Tongue (tissue), 2 donors: Measurements from ENCODE around the gene PUM1. TPM values are rescaled to one million over a fixed set of nuclear protein-coding genes. Genes with fewer than 3 reads are reported as not detected.
"Not testable (repeated sequence)": the region's sequence is repeated elsewhere in the genome, so short reads cannot be mapped to it uniquely, and the experiment has no call there.

Experiments used
- DNase-seq: peaks from one replicate; pipeline ENCODE4 v3.0.0-alpha.2; 2015
- total RNA-seq: library from RNA; depleted of rRNA; stranded (reverse); fragments of >200 nt; gene quantifications from one replicate; pipeline ENCODE4 v1.2.3, GENCODE V29; 2014

The PUM1 gene, protein sequence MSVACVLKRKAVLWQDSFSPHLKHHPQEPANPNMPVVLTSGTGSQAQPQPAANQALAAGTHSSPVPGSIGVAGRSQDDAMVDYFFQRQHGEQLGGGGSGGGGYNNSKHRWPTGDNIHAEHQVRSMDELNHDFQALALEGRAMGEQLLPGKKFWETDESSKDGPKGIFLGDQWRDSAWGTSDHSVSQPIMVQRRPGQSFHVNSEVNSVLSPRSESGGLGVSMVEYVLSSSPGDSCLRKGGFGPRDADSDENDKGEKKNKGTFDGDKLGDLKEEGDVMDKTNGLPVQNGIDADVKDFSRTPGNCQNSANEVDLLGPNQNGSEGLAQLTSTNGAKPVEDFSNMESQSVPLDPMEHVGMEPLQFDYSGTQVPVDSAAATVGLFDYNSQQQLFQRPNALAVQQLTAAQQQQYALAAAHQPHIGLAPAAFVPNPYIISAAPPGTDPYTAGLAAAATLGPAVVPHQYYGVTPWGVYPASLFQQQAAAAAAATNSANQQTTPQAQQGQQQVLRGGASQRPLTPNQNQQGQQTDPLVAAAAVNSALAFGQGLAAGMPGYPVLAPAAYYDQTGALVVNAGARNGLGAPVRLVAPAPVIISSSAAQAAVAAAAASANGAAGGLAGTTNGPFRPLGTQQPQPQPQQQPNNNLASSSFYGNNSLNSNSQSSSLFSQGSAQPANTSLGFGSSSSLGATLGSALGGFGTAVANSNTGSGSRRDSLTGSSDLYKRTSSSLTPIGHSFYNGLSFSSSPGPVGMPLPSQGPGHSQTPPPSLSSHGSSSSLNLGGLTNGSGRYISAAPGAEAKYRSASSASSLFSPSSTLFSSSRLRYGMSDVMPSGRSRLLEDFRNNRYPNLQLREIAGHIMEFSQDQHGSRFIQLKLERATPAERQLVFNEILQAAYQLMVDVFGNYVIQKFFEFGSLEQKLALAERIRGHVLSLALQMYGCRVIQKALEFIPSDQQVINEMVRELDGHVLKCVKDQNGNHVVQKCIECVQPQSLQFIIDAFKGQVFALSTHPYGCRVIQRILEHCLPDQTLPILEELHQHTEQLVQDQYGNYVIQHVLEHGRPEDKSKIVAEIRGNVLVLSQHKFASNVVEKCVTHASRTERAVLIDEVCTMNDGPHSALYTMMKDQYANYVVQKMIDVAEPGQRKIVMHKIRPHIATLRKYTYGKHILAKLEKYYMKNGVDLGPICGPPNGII
- 89.8 TPM for total RNA-seq

DNA sequence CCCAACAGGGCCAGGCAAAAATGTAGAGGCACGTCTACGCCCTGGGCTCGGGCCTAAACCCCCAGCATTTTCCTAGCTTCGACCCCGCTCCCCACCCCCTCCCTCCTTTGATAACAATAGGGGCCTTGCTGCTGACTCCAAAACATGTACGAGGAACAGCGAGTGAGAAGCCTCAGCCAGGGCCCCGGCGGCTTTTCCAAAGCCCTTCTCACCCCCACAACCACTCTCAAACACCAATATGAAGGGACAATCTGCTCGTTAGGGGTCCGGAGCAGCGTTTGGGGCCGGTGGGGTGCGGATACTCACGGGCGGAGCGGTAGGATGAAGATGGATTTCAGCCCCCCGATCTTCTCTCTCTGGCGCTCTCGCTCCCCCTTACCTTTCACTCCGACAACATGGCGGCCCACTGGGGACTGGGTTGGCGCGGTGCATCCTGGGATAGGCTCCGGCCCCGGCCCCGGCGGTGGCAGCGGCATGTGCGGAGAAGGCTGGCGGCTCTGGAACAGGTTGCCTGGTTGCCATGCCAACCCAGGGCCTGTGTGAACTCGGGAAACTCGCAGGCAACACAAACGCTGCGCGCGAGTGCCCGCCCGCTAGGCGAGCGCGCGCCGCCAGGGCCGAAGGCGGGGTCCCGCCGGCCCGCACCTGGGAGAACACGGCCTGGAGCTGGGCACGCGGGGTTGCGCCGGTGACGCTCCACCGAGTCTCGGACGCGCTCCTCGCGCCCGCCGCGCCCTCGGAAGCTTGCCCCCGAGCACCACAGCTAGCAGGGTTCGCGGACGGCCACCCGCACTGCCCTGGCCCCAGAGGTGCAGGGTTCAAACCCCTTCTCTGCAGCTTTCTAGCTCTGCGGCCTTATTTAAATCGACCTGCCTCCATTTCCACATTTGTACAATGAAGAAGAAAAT is at the start of gene PUM1:
Gene PUM1 (minus strand): TSS at position 408 of the 908 bp plus-strand sequence. CDS start 6,151 bp downstream, outside the sequence.
- peak; percentile 98 for DNase-seq

DNA sequence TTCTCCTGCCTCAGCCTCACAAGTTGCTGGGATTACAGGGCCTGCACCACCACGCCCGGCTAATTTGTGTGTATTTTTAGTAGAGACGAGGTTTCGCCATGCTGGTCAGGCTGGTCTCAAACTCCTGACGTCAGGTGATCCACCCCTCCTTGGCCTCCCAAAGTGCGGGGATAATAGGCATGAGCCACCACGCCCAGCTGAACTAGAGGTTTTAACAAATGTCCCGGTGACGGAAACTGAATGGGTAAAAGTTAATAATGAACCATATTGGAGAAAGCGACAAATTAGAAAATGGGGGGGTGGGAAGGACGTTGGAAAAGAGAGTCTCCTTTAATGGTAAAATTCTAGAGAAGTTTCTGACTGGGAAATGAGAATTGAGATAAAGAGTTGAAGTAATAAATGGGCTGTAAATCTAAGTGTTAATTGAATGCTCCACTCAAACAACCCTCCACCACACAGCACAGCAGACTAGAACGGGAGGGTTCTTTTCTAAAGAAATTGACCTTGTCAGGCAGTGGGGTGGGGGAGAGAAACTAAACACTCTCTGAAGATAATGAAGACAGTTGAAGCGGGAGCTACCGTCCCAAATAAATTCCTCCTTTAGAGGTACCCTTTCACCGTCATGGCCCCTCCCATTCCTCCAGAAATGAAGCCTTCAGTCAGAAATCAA is 46.9 kb upstream of the PUM1 start:
- DNase-seq: no peak

GRCh38 chr1:31111290-31111951 is 45.9 kb upstream of the PUM1 start:
- DNase-seq: no peak

- no peak for DNase-seq
Measured at GRCh38 chr1:31110846-31111245, 45.3 kb upstream of the PUM1 start.

GRCh38 chr1:31108861-31109260 is 43.3 kb upstream of the PUM1 start:
- no peak for DNase-seq

DNA sequence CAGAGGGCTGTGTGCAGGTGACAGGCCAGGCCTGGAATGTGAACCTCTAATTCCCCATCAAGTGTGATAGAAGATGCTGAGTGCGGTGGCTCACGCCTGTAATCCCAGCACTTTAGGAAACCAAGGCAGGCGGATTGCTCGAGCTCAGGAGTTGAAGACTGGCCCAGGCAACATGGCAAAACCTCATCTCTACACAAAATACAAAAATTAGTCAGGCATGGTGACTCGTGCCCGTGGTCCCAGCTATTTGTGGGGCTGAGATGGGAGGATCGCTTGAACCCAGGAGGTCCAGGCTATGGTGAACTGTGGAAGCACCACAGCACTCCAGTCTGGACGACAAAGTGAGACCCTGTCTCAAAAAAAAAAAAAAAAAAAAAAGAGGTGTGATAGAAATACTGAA is 40.1 kb upstream of the PUM1 start:
- DNase-seq: no peak

DNA sequence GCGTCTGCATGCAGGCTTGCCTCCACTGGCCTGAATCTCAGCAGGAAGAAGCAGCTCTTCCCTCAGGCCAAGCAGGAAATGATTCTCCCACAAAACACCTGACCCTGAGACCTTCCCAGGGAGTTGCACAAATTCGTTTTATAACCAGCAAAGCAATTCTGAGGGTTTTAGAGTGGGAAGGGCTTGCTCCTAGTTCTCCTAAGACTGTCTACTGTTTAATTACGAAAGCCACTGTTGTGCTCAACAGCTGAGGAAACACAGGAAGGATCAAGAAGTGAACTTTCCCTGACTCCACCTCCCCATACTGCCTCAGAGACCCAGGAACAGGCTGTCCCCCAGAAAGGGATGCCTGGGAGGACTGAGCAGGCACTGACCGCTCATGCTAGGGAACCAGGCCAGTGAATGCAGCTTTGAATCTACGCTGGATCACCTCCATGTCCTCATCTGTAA is 37.0 kb upstream of the PUM1 start:
- DNase-seq: no peak

GRCh38 chr1:31101147-31101502 is 35.6 kb upstream of the PUM1 start:
- DNase-seq: peak; percentile 15

DNA sequence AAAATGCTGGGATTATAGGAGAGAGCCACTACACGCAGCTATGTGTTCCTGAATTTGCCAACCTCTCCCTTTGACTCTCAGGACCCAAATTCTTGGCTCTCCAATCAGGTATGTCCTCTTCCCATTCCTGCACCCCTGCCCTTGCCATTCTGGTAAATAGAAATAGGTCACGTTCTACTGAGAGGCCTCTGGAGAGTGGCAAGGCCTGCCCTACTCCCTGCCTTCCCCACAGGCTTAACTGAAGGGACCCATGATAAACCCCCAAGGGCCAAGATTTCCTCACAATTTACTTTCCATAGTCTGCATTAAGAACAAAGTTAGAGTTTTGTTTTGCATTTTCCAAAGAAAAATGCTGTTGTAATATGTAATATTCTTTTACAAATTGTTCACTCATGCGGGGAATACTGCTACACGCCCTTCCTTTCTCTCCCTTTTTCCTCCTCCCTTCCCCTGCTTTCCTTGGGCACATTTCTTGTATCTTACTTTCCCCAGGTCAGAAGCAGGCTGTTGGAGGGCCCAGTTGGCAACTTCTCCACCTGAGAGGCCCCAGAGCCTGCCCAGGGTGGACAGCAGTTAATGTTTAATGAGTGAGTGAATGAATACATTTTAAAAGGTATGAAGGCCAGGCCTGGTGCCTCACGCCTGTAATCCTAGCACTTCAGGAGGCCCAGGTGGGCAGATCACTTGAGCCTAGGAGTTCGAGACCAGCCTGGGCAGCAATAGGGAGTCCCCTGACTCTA is 33.9 kb upstream of the PUM1 start:
- DNase-seq: no peak

DNA sequence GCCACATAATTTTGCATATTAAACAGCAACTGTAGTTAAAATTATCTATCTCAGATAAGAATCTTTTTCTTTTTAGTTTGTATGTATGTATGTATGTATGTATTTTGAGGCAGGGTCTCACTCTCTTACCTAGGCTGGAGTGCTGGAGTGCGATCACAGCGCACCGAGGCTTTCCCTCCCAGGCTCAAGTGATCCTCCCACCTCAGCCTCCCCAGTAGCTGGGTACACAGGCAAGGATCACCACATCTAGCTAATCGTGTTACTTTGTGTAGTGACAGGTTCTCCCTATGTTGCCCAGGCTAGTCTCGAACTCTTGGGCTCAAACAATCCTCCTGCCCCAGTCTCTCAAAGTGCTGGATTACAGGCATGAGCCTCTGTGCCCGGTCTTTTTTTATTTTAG is 30.5 kb upstream of the PUM1 start:
- DNase-seq: no peak

GRCh38 chr1:31095298-31095981 is 29.9 kb upstream of the PUM1 start:
- DNase-seq: no peak

- not testable (repeated sequence) for DNase-seq
Measured at GRCh38 chr1:31088081-31088480, 22.6 kb upstream of the PUM1 start.

DNA sequence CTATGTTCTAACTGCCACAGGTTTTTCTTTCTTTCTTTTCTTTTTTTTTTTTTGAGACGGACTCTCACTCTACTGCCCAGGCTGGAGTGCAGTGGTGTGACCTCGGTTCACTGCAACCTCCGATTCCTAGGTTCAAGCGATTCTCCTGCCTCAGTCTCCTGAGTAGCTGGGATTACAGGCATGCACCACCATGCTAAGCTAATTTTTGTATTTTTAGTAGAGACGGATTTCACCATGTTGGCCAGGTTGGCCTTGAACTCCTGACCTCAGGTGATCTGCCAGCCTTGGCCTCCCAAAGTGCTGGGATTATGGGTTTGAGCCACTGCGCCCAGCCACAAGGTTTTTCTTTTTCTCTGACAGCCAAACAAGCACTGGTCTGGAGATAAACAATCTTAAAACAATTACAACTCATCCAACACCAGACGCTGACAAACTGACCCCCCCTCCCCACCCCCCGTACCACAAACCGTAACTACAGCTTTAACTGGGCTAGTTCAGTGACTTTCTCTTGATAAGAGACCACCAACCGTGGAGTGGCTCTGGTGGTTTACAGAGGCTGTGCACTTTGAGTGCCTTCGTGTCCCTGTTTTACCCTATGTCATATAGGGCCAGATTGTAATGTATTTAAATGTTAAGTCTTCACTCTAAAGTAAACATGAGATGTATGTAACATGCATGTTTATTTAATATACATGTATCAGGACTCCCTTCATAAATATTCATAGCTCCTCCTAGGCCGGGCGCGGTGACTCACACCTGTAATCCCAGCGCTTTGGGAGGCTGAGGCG is 19.5 kb upstream of the PUM1 start:
- DNase-seq: no peak

DNA sequence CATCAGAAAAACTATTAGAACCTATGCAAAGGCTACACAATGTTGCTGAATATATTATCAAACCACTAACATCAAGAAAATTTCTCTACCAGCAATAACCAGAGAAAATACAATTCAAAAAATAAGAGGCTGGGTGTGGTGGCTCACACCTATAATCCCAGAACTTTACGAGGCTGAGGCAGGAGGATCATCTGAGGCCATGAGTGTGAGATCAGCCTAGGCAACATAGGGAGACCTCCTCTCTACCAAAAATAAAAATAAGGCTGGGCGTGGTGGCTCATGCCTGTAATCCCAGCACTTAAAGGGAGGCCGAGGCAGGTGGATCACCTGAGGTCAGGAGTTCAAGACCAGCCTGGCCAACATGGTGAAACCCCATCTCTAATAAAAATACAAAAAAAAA is 16.9 kb upstream of the PUM1 start:
- no peak for DNase-seq

DNA sequence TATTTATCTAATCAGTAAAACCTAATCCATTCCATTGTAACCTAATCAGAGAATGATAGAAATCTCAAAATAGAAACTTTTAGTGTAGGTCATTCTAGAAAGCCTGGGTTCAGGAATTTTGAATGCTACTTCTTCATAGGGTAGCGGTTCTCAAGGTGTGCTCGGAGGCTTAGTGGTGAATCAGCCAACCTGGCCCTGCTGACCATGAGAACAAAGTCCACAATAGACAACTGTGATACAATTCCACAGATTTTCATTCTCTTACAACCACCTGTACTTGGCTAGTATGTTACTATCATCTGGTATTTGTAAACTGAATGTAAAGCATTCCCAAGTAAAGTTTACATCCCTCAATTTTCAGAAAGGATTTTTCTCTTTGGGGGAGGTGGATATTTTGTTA is 7.5 kb upstream of the PUM1 start:
- no peak for DNase-seq

DNA sequence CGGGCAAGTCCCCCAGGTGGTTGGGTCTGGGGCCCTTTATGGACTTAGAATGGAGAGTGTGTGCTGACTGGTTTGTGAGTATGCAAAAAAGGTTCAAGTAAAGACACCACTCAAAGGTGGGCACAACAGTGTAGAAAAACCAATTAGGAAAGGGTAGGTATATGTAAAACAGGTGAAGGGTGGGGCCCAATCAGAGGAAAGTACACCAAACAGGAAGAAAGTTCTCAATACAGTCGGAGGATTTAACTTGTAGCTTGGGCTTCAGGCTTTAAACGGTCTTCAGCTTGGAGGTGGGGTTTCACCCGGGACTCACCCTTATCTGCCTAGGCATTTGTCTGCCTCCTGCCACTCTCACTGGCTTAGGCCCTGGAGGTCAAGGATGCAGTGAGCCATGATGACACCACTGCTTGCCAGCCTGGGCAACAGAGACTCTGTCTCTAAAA is 6.8 kb upstream of the PUM1 start:
- no peak for DNase-seq

DNA sequence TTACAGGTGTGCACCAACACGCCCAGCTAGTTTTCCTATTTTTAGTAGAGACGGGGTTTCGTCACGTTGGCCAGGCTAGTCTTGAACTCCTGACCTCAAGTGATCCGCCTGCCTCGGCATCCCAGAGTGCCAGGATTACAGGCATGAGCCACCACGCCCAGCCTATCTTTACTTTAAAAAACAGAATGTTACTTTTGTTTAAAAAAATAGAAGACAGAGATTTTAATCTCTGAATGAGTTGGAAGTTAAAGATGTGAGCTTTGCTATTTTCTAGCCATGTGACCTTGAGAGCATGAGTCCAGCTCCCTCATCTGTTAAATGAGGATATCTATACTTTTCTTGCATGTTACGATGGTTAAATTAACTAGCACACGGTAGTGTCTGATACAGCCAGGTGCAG is 3.9 kb upstream of the PUM1 start:
- no peak for DNase-seq

GRCh38 chr1:31064718-31065309 is 703 bp downstream of the PUM1 start:
- no peak for DNase-seq
